IMR-90 (cell line): ENCODE measurements around the gene KRTAP5-3. TPM values are rescaled to one million over a fixed set of nuclear protein-coding genes. Genes with fewer than 3 reads are reported as not detected.
"Not testable (repeated sequence)": the region's sequence is repeated elsewhere in the genome, so short reads cannot be mapped to it uniquely, and the experiment has no call there.

Source experiments
- ATAC-seq: fragments of 200-7000 bp; cut with Tn5 transposase; 2 replicates; pipeline ENCODE4 v1.9.1; 2020; ENCODE audit warnings: low read depth, mild to moderate bottlenecking, moderate library complexity
- BruUV-seq: library from RNA; stranded (reverse); fragments of 400-500 nt; replicated peaks from 2 replicates; lab custom pipeline; 2021; lab: Mats Ljungman, UMichigan
- CTCF ChIA-PET: fragments of 300-600 bp; formaldehyde crosslinking; extraction: SDS; loops from one replicate; lab custom pipeline; 2021; ENCODE audit warnings: antibody characterized with exemption; lab: Yijun Ruan, JAX
- POLR2A ChIA-PET: fragments of 300-600 bp; sonication (Branson Sonifier 250); formaldehyde crosslinking; loops from one replicate; lab custom pipeline; 2022; ENCODE audit warnings: antibody characterized with exemption; ENCODE audit not compliant: unreplicated experiment; lab: Charles Lee
- DNase-seq: peaks from one replicate; pipeline ENCODE4 v3.0.0; 2013
- H2AFZ ChIP-seq: replicated peaks from 2 replicates; pipeline ENCODE3; 2013; ENCODE audit warnings: low read length, mild to moderate bottlenecking; ENCODE audit not compliant: poor library complexity
- H2AK5ac ChIP-seq: 2 replicates; pipeline ENCODE4 v1.6.1; 2013; ENCODE audit warnings: low read depth, low read length, inconsistent platforms
- H2AK9ac ChIP-seq: replicated peaks from 2 replicates; pipeline ENCODE3; 2013; ENCODE audit warnings: mild to moderate bottlenecking, low read depth, low read length, moderate library complexity; ENCODE audit not compliant: poor library complexity
- H2BK120ac ChIP-seq: 2 replicates; pipeline ENCODE4 v1.6.1; 2013; ENCODE audit warnings: low read depth, low read length, inconsistent platforms
- H2BK15ac ChIP-seq: 3 replicates; pipeline ENCODE4 v1.6.1; 2013; ENCODE audit warnings: low read depth, low read length, inconsistent platforms
- H2BK20ac ChIP-seq: 2 replicates; pipeline ENCODE4 v1.6.1; 2013; ENCODE audit warnings: low read depth, mild to moderate bottlenecking, inconsistent platforms, low read length, moderate library complexity
- H2BK5ac ChIP-seq: 2 replicates; pipeline ENCODE4 v1.6.1; 2013; ENCODE audit warnings: mild to moderate bottlenecking, low read depth, low read length, inconsistent platforms; ENCODE audit not compliant: poor library complexity, severe bottlenecking
- H3K14ac ChIP-seq: replicated peaks from 2 replicates; pipeline ENCODE4 v1.6.1; 2013; ENCODE audit warnings: low read depth, low read length, inconsistent platforms
- H3K18ac ChIP-seq: 2 replicates; pipeline ENCODE4 v1.6.1; 2013; ENCODE audit warnings: low read depth, low read length, control low read depth
- H3K23ac ChIP-seq: 2 replicates; pipeline ENCODE4 v1.6.1; 2013; ENCODE audit warnings: low read depth, low read length, inconsistent platforms
- H3K27ac ChIP-seq: 2 replicates; pipeline ENCODE4 v1.5.1; 2013; ENCODE audit warnings: mild to moderate bottlenecking, control low read depth, low read length; ENCODE audit not compliant: insufficient read depth
- H3K27me3 ChIP-seq: 2 replicates; pipeline ENCODE4 v1.6.1; 2013; ENCODE audit warnings: low read length; ENCODE audit not compliant: control insufficient read depth, insufficient read depth
- H3K36me3 ChIP-seq: 2 replicates; pipeline ENCODE4 v1.6.1; 2013; ENCODE audit warnings: low read length, mixed read lengths; ENCODE audit not compliant: control insufficient read depth, insufficient read depth
- H3K4ac ChIP-seq: 2 replicates; pipeline ENCODE4 v1.6.1; 2013; ENCODE audit warnings: low read depth, low read length, inconsistent platforms
- H3K4me1 ChIP-seq: 2 replicates; pipeline ENCODE4 v1.6.1; 2013; ENCODE audit warnings: low read length, mixed read lengths; ENCODE audit not compliant: control insufficient read depth, insufficient read depth
- H3K4me2 ChIP-seq: 2 replicates; pipeline ENCODE4 v1.6.1; 2013; ENCODE audit warnings: low read depth, mild to moderate bottlenecking, control low read depth, low read length, moderate library complexity
- H3K4me3 ChIP-seq: 2 replicates; pipeline ENCODE4 v1.5.1; 2013; ENCODE audit warnings: low read depth, mild to moderate bottlenecking, control low read depth, low read length, moderate library complexity; ENCODE audit not compliant: insufficient read depth
- H3K56ac ChIP-seq: 2 replicates; pipeline ENCODE4 v1.6.1; 2013; ENCODE audit warnings: low read length, inconsistent platforms; ENCODE audit not compliant: insufficient read depth; ENCODE audit errors: extremely low read depth
- H3K79me1 ChIP-seq, 2 experiments: 2 replicates each; pipeline ENCODE4 v1.6.1; 2013; ENCODE audit warnings: low read length in 2 of 2, inconsistent platforms in 1 of 2, low read depth in 1 of 2
- H3K9ac ChIP-seq: 2 replicates; pipeline ENCODE4 v1.6.1; 2013; ENCODE audit warnings: low read depth, low read length, control low read depth
- H3K9me1 ChIP-seq: 2 replicates; pipeline ENCODE4 v1.6.1; 2013; ENCODE audit warnings: low read length, inconsistent platforms; ENCODE audit not compliant: insufficient read depth
- H3K9me3 ChIP-seq: 2 replicates; pipeline ENCODE4 v1.6.1; 2013; ENCODE audit warnings: low read length; ENCODE audit not compliant: control insufficient read depth, insufficient read depth
- H4K20me1 ChIP-seq: 2 replicates; pipeline ENCODE4 v1.6.1; 2013; ENCODE audit warnings: low read length, inconsistent platforms; ENCODE audit not compliant: insufficient read depth
- H4K5ac ChIP-seq: 2 replicates; pipeline ENCODE4 v1.6.1; 2013; ENCODE audit warnings: mild to moderate bottlenecking, low read depth, low read length, control low read depth
- H4K8ac ChIP-seq, 2 experiments: 2 replicates each; pipeline ENCODE4 v1.6.1; 2013; ENCODE audit warnings: low read depth in 2 of 2, low read length in 2 of 2, control low read depth in 1 of 2, inconsistent platforms in 1 of 2
- H4K91ac ChIP-seq: 2 replicates; pipeline ENCODE4 v1.6.1; 2013; ENCODE audit warnings: low read depth, low read length, inconsistent platforms; ENCODE audit not compliant: insufficient read depth
- WGBS, 2 experiments: methylation state at CpG; one replicate each; pipeline versions ENCODE4 v1.1.5 to v1.1.7; 2013; ENCODE audit warnings: missing lambda C conversion rate in 2 of 2; ENCODE audit not compliant: insufficient read length in 1 of 2; ENCODE audit errors: extremely low coverage in 2 of 2; 5-methylcytosine and 5-hydroxymethylcytosine counted together
- dilution Hi-C: fragments of 300-500 bp; cut with HindIII; formaldehyde crosslinking; loops from one replicate; pipeline ENCODE4 v1.14.3; 2018; ENCODE audit warnings: low sequenced_read_pairs; ENCODE audit not compliant: unreplicated experiment
- in situ Hi-C: fragments of 300-500 bp; cut with MboI; formaldehyde crosslinking; loops from 3 replicates; pipeline ENCODE4 v1.14.3; 2019; ENCODE audit warnings: low sequenced_read_pairs, inconsistent platforms, mixed read lengths
- intact Hi-C: fragments of 100-400 bp; cut with micrococcal nuclease; formaldehyde crosslinking; loops from 2 replicates; pipeline ENCODE4 v1.10.0; 2022
- polyA plus RNA-seq, 3 experiments: library from polyadenylated mRNA; depleted of rRNA; stranded (reverse); fragments of >200 nt; gene quantifications; 2 replicates each; pipeline ENCODE4 v1.2.3, GENCODE V29; 2012; ENCODE audit warnings: low replicate concordance in 1 of 3
- total RNA-seq: library from RNA; depleted of rRNA; stranded (reverse); fragments of >200 nt; gene quantifications from 2 replicates; pipeline ENCODE4 v1.2.3, GENCODE V29; 2012

The KRTAP5-3 gene
- total and polyA plus RNA-seq, 2 of the 4 experiments (the other 2 are of a cell fraction): not detected

- H4K5ac ChIP-seq, H3K79me1 ChIP-seq, H2AK5ac ChIP-seq, ATAC-seq, H3K27ac ChIP-seq, POLR2A ChIA-PET, H3K9me3 ChIP-seq, H2BK120ac ChIP-seq, H3K4me1 ChIP-seq, H4K91ac ChIP-seq, dilution Hi-C loops, in situ Hi-C loops, H2AK9ac ChIP-seq, DNase-seq, H3K4me3 ChIP-seq, H2BK20ac ChIP-seq, H3K23ac ChIP-seq, H3K56ac ChIP-seq, H3K4ac ChIP-seq, H3K9ac ChIP-seq, intact Hi-C loops, H2AFZ ChIP-seq, H3K4me2 ChIP-seq, H3K14ac ChIP-seq, H2BK5ac ChIP-seq, H3K18ac ChIP-seq, H3K36me3 ChIP-seq, H2BK15ac ChIP-seq, H4K20me1 ChIP-seq, BruUV-seq, H3K9me1 ChIP-seq, H4K8ac ChIP-seq: not testable (repeated sequence)
- no CpG with 5 or more reads among the region's 9 CpGs for WGBS, 2 experiments
- H3K27me3 ChIP-seq: peaks cover 30% of the 10 kb centered on the region
- CTCF ChIA-PET: interaction anchor here (0.6 to 1.9 kb wide), 2 partner anchors 10 to 95 kb away, joined by 4 read pairs; no protein-coding TSS in a partner anchor
These were observed 23.4 kb downstream of the KRTAP5-3 start, which contains the start of gene KRTAP5-1 for GRCh38 chr11:1584661-1585370. KRTAP5-1 (minus strand) TSS chr11:1585283; CDS start chr11:1585249, 34 bp downstream.

GRCh38 chr11:1582909-1583308 lies 25.4 kb downstream of the KRTAP5-3 start:
- CTCF ChIA-PET, H2BK5ac ChIP-seq, H4K5ac ChIP-seq, H2BK15ac ChIP-seq, H3K9ac ChIP-seq, H3K18ac ChIP-seq, H2BK120ac ChIP-seq, H2AK5ac ChIP-seq, H3K14ac ChIP-seq, ATAC-seq, intact Hi-C loops, H3K23ac ChIP-seq, H3K4ac ChIP-seq, H4K91ac ChIP-seq, H2AFZ ChIP-seq, H4K20me1 ChIP-seq, H3K4me2 ChIP-seq, H2AK9ac ChIP-seq, DNase-seq, H3K9me1 ChIP-seq, dilution Hi-C loops, H3K4me3 ChIP-seq, H3K4me1 ChIP-seq, H3K27ac ChIP-seq, H2BK20ac ChIP-seq, in situ Hi-C loops, H3K36me3 ChIP-seq, H3K9me3 ChIP-seq, H3K79me1 ChIP-seq, BruUV-seq, H4K8ac ChIP-seq, H3K56ac ChIP-seq: not testable (repeated sequence)
- POLR2A ChIA-PET: interaction anchor here (0.6 kb wide), 1 partner anchor 723 kb away, joined by 3 read pairs; no protein-coding TSS in a partner anchor
- WGBS, 2 experiments: no CpG with 5 or more reads among the region's 2 CpGs
- peaks cover 28% of the 10 kb centered on the region for H3K27me3 ChIP-seq
